H1 (cell line): Measurements from ENCODE around the gene PLA2G4E. TPM values are rescaled to one million over a fixed set of nuclear protein-coding genes. Genes with fewer than 3 reads are reported as not detected.

Experiments
- CTCF ChIA-PET: fragments of 300-600 bp; sonication (Branson Sonifier 250); formaldehyde crosslinking; loops from one replicate; lab custom pipeline; 2021; ENCODE audit not compliant: partially characterized antibody; lab: Charles Lee
- POLR2A ChIA-PET: fragments of 300-600 bp; sonication (Branson Sonifier 250); formaldehyde crosslinking; loops from one replicate; lab custom pipeline; 2021; ENCODE audit warnings: inconsistent platforms; ENCODE audit not compliant: partially characterized antibody; lab: Charles Lee
- DNase-seq, 2 experiments: peaks; one replicate each; pipeline versions ENCODE4 v3.0.0 to v3.0.0-alpha.2; 2010 to 2022; ENCODE audit warnings: low spot score in 2 of 2, low read depth in 1 of 2, mixed read lengths in 1 of 2
- FAIRE-seq: peaks from 2 replicates; lab custom pipeline; 2011; peaks lifted over from hg19 to GRCh38; lab: Jason Lieb, UNC
- H2AFZ ChIP-seq: 2 replicates; pipeline ENCODE4 v1.8.1; 2012; ENCODE audit warnings: low read length, inconsistent platforms
- H2AK5ac ChIP-seq: 2 replicates; pipeline ENCODE4 v1.6.1; 2013; ENCODE audit warnings: low read depth, low read length
- H2BK120ac ChIP-seq: replicated peaks from 2 replicates; pipeline ENCODE3; 2013; ENCODE audit warnings: low read depth, low read length, inconsistent platforms
- H2BK12ac ChIP-seq: 2 replicates; pipeline ENCODE4 v1.6.1; 2013; ENCODE audit warnings: low read depth, low read length
- H2BK15ac ChIP-seq: 2 replicates; pipeline ENCODE4 v1.6.1; 2013; ENCODE audit warnings: low read length
- H2BK20ac ChIP-seq: 2 replicates; pipeline ENCODE4 v1.6.1; 2013; ENCODE audit warnings: low read length
- H2BK5ac ChIP-seq: 2 replicates; pipeline ENCODE4 v1.6.1; 2013; ENCODE audit warnings: low read depth, low read length
- H3K14ac ChIP-seq: 2 replicates; pipeline ENCODE4 v1.6.1; 2013; ENCODE audit warnings: inconsistent platforms; ENCODE audit not compliant: insufficient read length
- H3K18ac ChIP-seq: 2 replicates; pipeline ENCODE4 v1.6.1; 2013; ENCODE audit warnings: low read length; ENCODE audit errors: extremely low read depth
- H3K23ac ChIP-seq: 2 replicates; pipeline ENCODE4 v1.6.1; 2013; ENCODE audit warnings: inconsistent platforms; ENCODE audit not compliant: insufficient read length
- H3K23me2 ChIP-seq: 2 replicates; pipeline ENCODE4 v1.6.1; 2013; ENCODE audit warnings: low read depth, low read length
- H3K27ac ChIP-seq: 2 replicates; pipeline ENCODE4 v1.6.1; 2011; ENCODE audit warnings: low read depth, low read length, inconsistent platforms
- H3K27me3 ChIP-seq, 4 experiments: replicated peaks in 1 of 4; 1 replicate in 1 of 4; 2 replicates in 3 of 4; pipeline versions ENCODE4 v1.6.1 to v1.8.1; 2011 to 2013; ENCODE audit warnings: low read length in 3 of 4, mild to moderate bottlenecking in 3 of 4, inconsistent platforms in 2 of 4, mixed read lengths in 2 of 4, moderate library complexity in 1 of 4; ENCODE audit not compliant: control insufficient read depth in 3 of 4, insufficient read depth in 3 of 4; ENCODE audit errors: extremely low read depth in 1 of 4
- H3K36me3 ChIP-seq, 4 experiments: 2 replicates each; pipeline versions ENCODE4 v1.6.1 to v1.8.1; 2011 to 2013; ENCODE audit warnings: mild to moderate bottlenecking in 4 of 4, low read length in 3 of 4, moderate library complexity in 2 of 4, control low read depth in 1 of 4, inconsistent platforms in 1 of 4; ENCODE audit not compliant: insufficient read depth in 4 of 4, control insufficient read depth in 2 of 4
- H3K4ac ChIP-seq: replicated peaks from 2 replicates; pipeline ENCODE3; 2013; ENCODE audit warnings: low read length, low read depth, mixed read lengths, inconsistent platforms; ENCODE audit not compliant: insufficient read length
- H3K4me1 ChIP-seq, 4 experiments: replicated peaks in 1 of 4; 1 replicate in 1 of 4; 2 replicates in 3 of 4; pipeline versions ENCODE4 v1.6.1 to v1.8.1; 2011 to 2013; ENCODE audit warnings: low read length in 3 of 4, inconsistent platforms in 2 of 4, mixed read lengths in 1 of 4; ENCODE audit not compliant: insufficient read depth in 4 of 4, control insufficient read depth in 3 of 4
- H3K4me2 ChIP-seq, 2 experiments: 2 replicates each; pipeline versions ENCODE4 v1.6.1 to v1.8.1; 2011 to 2013; ENCODE audit warnings: low read depth in 2 of 2, low read length in 2 of 2, control low read depth in 1 of 2, inconsistent platforms in 1 of 2, mild to moderate bottlenecking in 1 of 2; ENCODE audit not compliant: insufficient read depth in 1 of 2
- H3K4me3 ChIP-seq, 4 experiments: fragments of 200-600, 300-600 bp in 1 of 4; sonication (generic), shearing (Covaris generic), sonication (Bioruptor Twin) in 1 of 4; 2 replicates each; pipeline versions ENCODE4 v1.5.1 to v1.8.1; 2011 to 2016; ENCODE audit warnings: low read length in 4 of 4, low read depth in 3 of 4, control low read depth in 2 of 4, inconsistent platforms in 2 of 4, mild to moderate bottlenecking in 2 of 4, mixed read lengths in 1 of 4, moderate library complexity in 1 of 4; ENCODE audit not compliant: insufficient read depth in 2 of 4; ENCODE audit errors: extremely low read depth in 1 of 4
- H3K56ac ChIP-seq: replicated peaks from 2 replicates; pipeline ENCODE3; 2013; ENCODE audit warnings: low read depth, mild to moderate bottlenecking, mixed read lengths, low read length, inconsistent platforms; ENCODE audit not compliant: insufficient read length
- H3K79me1 ChIP-seq: 2 replicates; pipeline ENCODE4 v1.6.1; 2013; ENCODE audit warnings: low read depth, low read length, control low read depth
- H3K79me2 ChIP-seq, 2 experiments: 2 replicates each; pipeline versions ENCODE4 v1.6.1 to v1.8.1; 2012 to 2013; ENCODE audit warnings: low read length in 2 of 2, mild to moderate bottlenecking in 2 of 2, inconsistent platforms in 1 of 2; ENCODE audit not compliant: insufficient read depth in 2 of 2, control insufficient read depth in 1 of 2
- H3K9ac ChIP-seq, 4 experiments: replicated peaks in 1 of 4; 1 replicate in 1 of 4; 2 replicates in 3 of 4; pipeline versions ENCODE4 v1.6.1 to v1.8.1; 2011 to 2013; ENCODE audit warnings: low read depth in 3 of 4, low read length in 3 of 4, control low read depth in 2 of 4, mild to moderate bottlenecking in 2 of 4, moderate library complexity in 2 of 4, inconsistent platforms in 1 of 4; ENCODE audit errors: extremely low read depth in 1 of 4
- H3K9me3 ChIP-seq, 2 experiments: 2 replicates each; pipeline versions ENCODE4 v1.6.1 to v1.8.1; 2012 to 2013; ENCODE audit warnings: mild to moderate bottlenecking in 2 of 2, moderate library complexity in 2 of 2, control low read depth in 1 of 2, inconsistent platforms in 1 of 2, low read depth in 1 of 2, low read length in 1 of 2, mixed read lengths in 1 of 2; ENCODE audit not compliant: insufficient read depth in 2 of 2
- H4K20me1 ChIP-seq, 2 experiments: replicated peaks in 1 of 2; 2 replicates each; pipeline versions ENCODE3 to v1.8.1; 2011 to 2013; ENCODE audit warnings: inconsistent platforms in 2 of 2, low read length in 2 of 2, mild to moderate bottlenecking in 1 of 2; ENCODE audit not compliant: insufficient read depth in 2 of 2, control insufficient read depth in 1 of 2
- H4K5ac ChIP-seq: 2 replicates; pipeline ENCODE4 v1.6.1; 2013; ENCODE audit warnings: low read length, low read depth, mixed read lengths, inconsistent platforms; ENCODE audit not compliant: insufficient read length
- H4K8ac ChIP-seq: 2 replicates; pipeline ENCODE4 v1.8.0; 2013; ENCODE audit warnings: mild to moderate bottlenecking, moderate library complexity, low read length, inconsistent platforms; ENCODE audit not compliant: insufficient read depth; ENCODE audit errors: extremely low read depth
- H4K91ac ChIP-seq: replicated peaks from 2 replicates; pipeline ENCODE3; 2013; ENCODE audit warnings: low read length, mixed read lengths, inconsistent platforms; ENCODE audit not compliant: insufficient read length
- CBX8 ChIP-seq: fragments of 300-800, 300-1000 bp; sonication (generic); IDR thresholded peaks from 2 replicates; pipeline ENCODE4 v1.7.1; 2016; ENCODE audit warnings: low read depth, low read length, borderline replicate concordance
- JUN ChIP-seq: IDR thresholded peaks from 2 replicates; pipeline ENCODE4 v1.6.1; 2011; ENCODE audit warnings: low read depth, mild to moderate bottlenecking, improper control_type of control experiment, low read length
- KDM4A ChIP-seq: IDR thresholded peaks from one replicate; pipeline ENCODE4 v1.7.1; 2012; ENCODE audit warnings: low read depth, mild to moderate bottlenecking, moderate library complexity, low read length, inconsistent platforms; ENCODE audit not compliant: severe bottlenecking
- POLR2AphosphoS5 ChIP-seq: IDR thresholded peaks from 2 replicates; pipeline ENCODE4 v1.6.1; 2011; ENCODE audit warnings: low read depth, low read length
- SRF ChIP-seq: IDR thresholded peaks from 2 replicates; pipeline ENCODE4 v1.6.1; 2011; ENCODE audit warnings: mild to moderate bottlenecking, low read depth, low read length, moderate library complexity
- YY1 ChIP-seq: IDR thresholded peaks from 2 replicates; pipeline ENCODE4 v1.6.1; 2011; ENCODE audit warnings: low read depth, mild to moderate bottlenecking, low read length
- WGBS, 2 experiments: shearing (Covaris generic) in 1 of 2; methylation state at CpG; one replicate each; pipeline versions ENCODE4 v1.1.6 to v1.1.7; 2013 to 2015; ENCODE audit warnings: low lambda C conversion rate in 2 of 2, mixed read lengths in 2 of 2, inconsistent platforms in 1 of 2, low coverage in 1 of 2, missing lambda C conversion rate in 1 of 2; ENCODE audit not compliant: insufficient replicate concordance in 2 of 2, insufficient coverage in 1 of 2, insufficient read length in 1 of 2; ENCODE audit errors: extremely low coverage in 1 of 2, missing lambda C conversion rate in 1 of 2; 5-methylcytosine and 5-hydroxymethylcytosine counted together
- polyA plus RNA-seq, 7 experiments: library from polyadenylated mRNA; depleted of rRNA in 3 of 7; stranded (reverse) in 5 of 7; unstranded in 2 of 7; fragments of >200 nt in 5 of 7; fragments of 200-250 nt in 2 of 7; gene quantifications; 1 replicate in 5 of 7; 2 replicates in 1 of 7; 4 replicates in 1 of 7; pipeline versions ENCODE4 v1.2.1 to v1.2.3, GENCODE V29; 2011 to 2013; ENCODE audit warnings: missing spikeins in 2 of 7, mixed read lengths in 2 of 7
- total RNA-seq: library from RNA; stranded (reverse); fragmentation: NEBNext Ultra II Directional; extraction: Animal tissue kit (Norgen Biotek cat#: 25700); gene quantifications from 2 replicates; pipeline ENCODE4 v1.2.1, GENCODE V29; 2021
- TF ChIP-seq, protein P1 (sequence below): IDR thresholded peaks from 2 replicates; pipeline ENCODE4 v1.6.1; 2011; ENCODE audit warnings: low read length, improper control_type of control experiment
- TF ChIP-seq, protein P2 (sequence below): IDR thresholded peaks from 2 replicates; pipeline ENCODE4 v1.6.1; 2012; ENCODE audit warnings: inconsistent platforms

Gene PLA2G4E
- total and polyA plus RNA-seq, 2 of the 8 experiments (the other 6 are each of a cell fraction or from before 2014, with no cell fraction given): 0.03 TPM; not detected in 1

DNA sequence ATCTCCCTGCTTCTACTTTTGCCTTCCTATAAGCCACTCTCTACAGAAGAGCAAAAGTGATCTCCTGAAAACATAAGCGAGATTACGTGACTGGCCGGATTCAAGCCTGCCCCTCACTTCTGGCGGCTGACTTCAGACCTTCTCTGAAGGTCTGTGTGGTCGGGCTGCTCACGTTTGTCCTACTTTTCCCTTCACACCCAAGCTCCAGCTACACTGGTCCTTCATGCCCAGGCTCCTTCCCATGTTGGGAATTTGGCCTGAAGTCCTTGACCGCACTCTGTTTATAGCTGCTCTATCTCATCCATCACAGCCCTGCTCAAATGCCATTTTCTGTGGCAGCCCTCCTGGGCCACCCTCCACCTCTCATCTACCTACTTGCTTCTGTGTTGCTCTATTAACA, 6.7 kb upstream of the PLA2G4E start:
- CTCF ChIA-PET: interaction anchor here (0.6 to 5.8 kb wide), 3 partner anchors 29 to 267 kb away, joined by 3 to 28 read pairs (median 6); no protein-coding TSS in a partner anchor
- H3K23ac ChIP-seq: no peak overlapping the region
- TF ChIP-seq CBX8: no peak
- no peak for TF ChIP-seq JUN
- TF ChIP-seq KDM4A: no peak
- TF ChIP-seq, protein P1, sequence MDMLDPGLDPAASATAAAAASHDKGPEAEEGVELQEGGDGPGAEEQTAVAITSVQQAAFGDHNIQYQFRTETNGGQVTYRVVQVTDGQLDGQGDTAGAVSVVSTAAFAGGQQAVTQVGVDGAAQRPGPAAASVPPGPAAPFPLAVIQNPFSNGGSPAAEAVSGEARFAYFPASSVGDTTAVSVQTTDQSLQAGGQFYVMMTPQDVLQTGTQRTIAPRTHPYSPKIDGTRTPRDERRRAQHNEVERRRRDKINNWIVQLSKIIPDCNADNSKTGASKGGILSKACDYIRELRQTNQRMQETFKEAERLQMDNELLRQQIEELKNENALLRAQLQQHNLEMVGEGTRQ: no peak
- TF ChIP-seq YY1: no peak
- no peak for TF ChIP-seq SRF
- TF ChIP-seq POLR2AphosphoS5: no peak
- TF ChIP-seq, protein P2, sequence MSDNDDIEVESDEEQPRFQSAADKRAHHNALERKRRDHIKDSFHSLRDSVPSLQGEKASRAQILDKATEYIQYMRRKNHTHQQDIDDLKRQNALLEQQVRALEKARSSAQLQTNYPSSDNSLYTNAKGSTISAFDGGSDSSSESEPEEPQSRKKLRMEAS: no peak

More for the DNA sequence above, 6.7 kb upstream of the PLA2G4E start:
- no peak overlapping the region for H3K27ac ChIP-seq
- H3K14ac ChIP-seq: no peak overlapping the region
- WGBS, 2 experiments: 91% methylated on average over 7 of the region's 7 CpGs; no CpG with 5 or more reads in 1 of the 2 experiments
- POLR2A ChIA-PET: interaction anchor here (1.8 kb wide), 1 partner anchor 9 kb away, joined by 7 read pairs; no protein-coding TSS in a partner anchor
- H3K56ac ChIP-seq: no peak overlapping the region
- H3K9me3 ChIP-seq: peaks cover 21 to 22% of the 10 kb centered on the region in 2 experiments
- H3K4ac ChIP-seq: no peak overlapping the region
- no peak overlapping the region for H3K18ac ChIP-seq
- H2AFZ ChIP-seq: no peak overlapping the region
- no peaks in the 10 kb centered on the region for H3K79me1 ChIP-seq
- no peak overlapping the region for H2BK12ac ChIP-seq
- no peak overlapping the region for H4K5ac ChIP-seq
- H3K4me3 ChIP-seq: no peak overlapping the region
- H3K36me3 ChIP-seq: no peaks in the 10 kb centered on the region
- FAIRE-seq (no peak), DNase-seq (no peak)
- no peak overlapping the region for H2BK120ac ChIP-seq
- H2BK15ac ChIP-seq: no peak overlapping the region
- H4K8ac ChIP-seq: no peak overlapping the region
- no peaks in the 10 kb centered on the region for H3K23me2 ChIP-seq
- no peak overlapping the region for H3K4me2 ChIP-seq
- H2BK5ac ChIP-seq: no peak overlapping the region
- no peak overlapping the region for H2BK20ac ChIP-seq
- no peak overlapping the region for H2AK5ac ChIP-seq
- no peaks in the 10 kb centered on the region for H4K20me1 ChIP-seq
- no peaks in the 10 kb centered on the region for H3K79me2 ChIP-seq
- no peaks in the 10 kb centered on the region for H3K27me3 ChIP-seq
- H3K9ac ChIP-seq: no peak overlapping the region
- H3K4me1 ChIP-seq: no peaks in the 10 kb centered on the region
- no peak overlapping the region for H4K91ac ChIP-seq
